ENCODE data around the gene TAF11L2.
"Not testable (repeated sequence)": the region's sequence is repeated elsewhere in the genome, so short reads cannot be mapped to it uniquely, and the experiment has no call there.

The TAF11L2 gene

GRCh38 chr5:17528369-17528768 lies 30.3 kb downstream of the TAF11L2 start, which contains the start of gene TAF11L6:
TSS of gene TAF11L6 (plus strand) at chr5:17528669.
- not testable (repeated sequence) for DNase-seq

Measured in CD4-positive, alpha-beta T cell treated with Interleukin-12 subunit alpha and Interleukin-12 subunit beta, for 1 hour (primary cell).